GM23338 (cell line): ENCODE measurements around the gene ATN1. TPM values are rescaled to one million over a fixed set of nuclear protein-coding genes. Genes with fewer than 3 reads are reported as not detected.

ENCODE experiments used
- ETS1 ChIP-seq: IDR thresholded peaks from 2 replicates; pipeline ENCODE4 v1.6.1; 2016; ENCODE audit warnings: antibody characterized with exemption
- EZH2 ChIP-seq: fragments of 200-600 bp; sonication (generic); IDR thresholded peaks from one replicate; pipeline ENCODE4 v1.8.0; 2017; ENCODE audit warnings: antibody characterized with exemption, mild to moderate bottlenecking, low read depth; ENCODE audit not compliant: unreplicated experiment
- EZH2phosphoT487 ChIP-seq: fragments of 200-600 bp; sonication (generic); IDR thresholded peaks from one replicate; pipeline ENCODE4 v1.8.1; 2018; ENCODE audit warnings: antibody characterized with exemption; ENCODE audit not compliant: unreplicated experiment
- JUNB ChIP-seq: IDR thresholded peaks from one replicate; pipeline ENCODE4 v1.6.1; 2016; ENCODE audit warnings: antibody characterized with exemption; ENCODE audit not compliant: unreplicated experiment
- NANOG ChIP-seq: IDR thresholded peaks from 2 replicates; pipeline ENCODE4 v1.6.1; 2016; ENCODE audit warnings: antibody characterized with exemption, borderline replicate concordance
- POLR2AphosphoS5 ChIP-seq: IDR thresholded peaks from 2 replicates; pipeline ENCODE4 v1.6.1; 2016; ENCODE audit warnings: antibody characterized with exemption, low read depth
- REST ChIP-seq: IDR thresholded peaks from one replicate; pipeline ENCODE4 v1.6.1; 2018; ENCODE audit warnings: antibody characterized with exemption; ENCODE audit not compliant: unreplicated experiment
- STAT1 ChIP-seq: IDR thresholded peaks from one replicate; pipeline ENCODE4 v1.6.1; 2016; ENCODE audit warnings: antibody characterized with exemption; ENCODE audit not compliant: unreplicated experiment
- ZNF114 ChIP-seq: fragments of 250-450 bp; sonication (Bioruptor Pico); IDR thresholded peaks from 2 replicates; pipeline ENCODE4 v1.5.0; 2020; ENCODE audit warnings: mild to moderate bottlenecking, moderate library complexity
- ZNF462 ChIP-seq: fragments of 250-450 bp; sonication (Bioruptor Pico); IDR thresholded peaks from 2 replicates; pipeline ENCODE4 v1.5.0; 2020; ENCODE audit warnings: mild to moderate bottlenecking, moderate library complexity
- polyA plus RNA-seq: library from polyadenylated mRNA; unstranded; fragments of >200 nt; fragmentation: Nextera tagmentation; extraction: Ambion mirVana; gene quantifications from 2 replicates; pipeline ENCODE4 v1.2.1, GENCODE V29; 2016
- total RNA-seq: library from RNA; depleted of rRNA; stranded (reverse); fragments of >200 nt; shearing (Covaris generic); gene quantifications from 2 replicates; pipeline ENCODE4 v1.2.3, GENCODE V29; 2014

The ATN1 gene
- total and polyA plus RNA-seq, 2 experiments from 2014 or later, result 27.2 to 49.6 TPM

GRCh38 chr12:6902448-6902847 lies 25.3 kb upstream of the ATN1 start (continued):
- no peak for TF ChIP-seq ZNF462 (CRISPR knock-in tag)
- no peak for TF ChIP-seq REST
- TF ChIP-seq EZH2phosphoT487, result no peak
- no peak for TF ChIP-seq ZNF114
- no peak for TF ChIP-seq EZH2
- TF ChIP-seq ETS1, result no peak
- TF ChIP-seq JUNB, result no peak
- TF ChIP-seq NANOG, result no peak
- TF ChIP-seq STAT1, result no peak
- TF ChIP-seq POLR2AphosphoS5, result no peak
